OCI-M2 (cell line): ENCODE measurements around the gene OLFM1.
"Not testable (repeated sequence)": the region's sequence is repeated elsewhere in the genome, so short reads cannot be mapped to it uniquely, and the experiment has no call there.

ENCODE experiments used
- DNase-seq: peaks from one replicate; lab custom pipeline; 2025; ENCODE audit not compliant: unreplicated experiment; lab: John Stamatoyannopoulos, UW

The OLFM1 gene

GRCh38 chr9:135105211-135105745 lies 17.8 kb downstream of the OLFM1 start:
- DNase-seq = no peak

GRCh38 chr9:135105938-135106491 lies 18.5 kb downstream of the OLFM1 start:
- DNase-seq = no peak

GRCh38 chr9:135106551-135107270 lies 19.2 kb downstream of the OLFM1 start:
- DNase-seq = no peak

- DNase-seq = no peak
Observed at GRCh38 chr9:135107581-135108235, 20.2 kb downstream of the OLFM1 start.

- DNase-seq = no peak
Observed at GRCh38 chr9:135108831-135109510, 21.5 kb downstream of the OLFM1 start.

- DNase-seq = no peak
Observed at GRCh38 chr9:135109650-135110049, 22.2 kb downstream of the OLFM1 start.

GRCh38 chr9:135110416-135110815 lies 22.9 kb downstream of the OLFM1 start:
- no peak for DNase-seq

GRCh38 chr9:135111600-135111999 lies 24.1 kb downstream of the OLFM1 start:
- DNase-seq = not testable (repeated sequence)

GRCh38 chr9:135116371-135116770 lies 28.9 kb downstream of the OLFM1 start:
- no peak for DNase-seq

GRCh38 chr9:135116881-135117280 lies 29.4 kb downstream of the OLFM1 start:
- DNase-seq = no peak

- no peak for DNase-seq
Observed at GRCh38 chr9:135117281-135117680, 29.8 kb downstream of the OLFM1 start.

GRCh38 chr9:135119496-135120064 lies 32.1 kb downstream of the OLFM1 start:
- DNase-seq = no peak

GRCh38 chr9:135120249-135120648 lies 32.8 kb downstream of the OLFM1 start:
- no peak for DNase-seq

GRCh38 chr9:135122316-135122715 lies 34.8 kb downstream of the OLFM1 start:
- no peak for DNase-seq

GRCh38 chr9:135123126-135123772 lies 35.8 kb downstream of the OLFM1 start:
- no peak for DNase-seq

GRCh38 chr9:135123773-135124134 lies 36.3 kb downstream of the OLFM1 start:
- no peak for DNase-seq

- no peak for DNase-seq
Observed at GRCh38 chr9:135126451-135127187, 39.2 kb downstream of the OLFM1 start.

GRCh38 chr9:135127718-135128670 lies 40.5 kb downstream of the OLFM1 start:
- DNase-seq = no peak

- no peak for DNase-seq
Observed at GRCh38 chr9:135129137-135129695, 41.7 kb downstream of the OLFM1 start.
